ENCODE results near the gene ZNF582.
"Not testable (repeated sequence)": the region's sequence is repeated elsewhere in the genome, so short reads cannot be mapped to it uniquely, and the experiment has no call there.

GRCh38 chr19:56339031-56339430 is 54.3 kb downstream of the ZNF582 start:
- not testable (repeated sequence) for TF ChIP-seq CTCF (conservative IDR thresholded peaks at IDR 0.05; ENCODE audit: low read depth, low read length); EZH2phosphoT487 (IDR thresholded peaks at IDR 0.05; ENCODE audit: borderline replicate concordance, low read length); EZH2 (IDR thresholded peaks at IDR 0.05; ENCODE audit: low read length, unreplicated experiment)
